HepG2 (cell line): ENCODE data around the gene KLHDC1. TPM values are rescaled to one million over a fixed set of nuclear protein-coding genes. Genes with fewer than 3 reads are reported as not detected.

ENCODE experiments used
- ADNP ChIP-seq: sonication (generic); formaldehyde crosslinking; IDR thresholded peaks from 2 replicates; pipeline ENCODE4 v1.4.0; 2020; ENCODE audit warnings: missing genetic modification reagents
- ARID2 ChIP-seq: sonication (generic); formaldehyde crosslinking; IDR thresholded peaks from 2 replicates; pipeline ENCODE4 v1.8.1; 2022; ENCODE audit warnings: mild to moderate bottlenecking, missing genetic modification reagents, borderline replicate concordance
- BRF2 ChIP-seq: sonication (generic); formaldehyde crosslinking; IDR thresholded peaks from 2 replicates; pipeline ENCODE4 v1.8.1; 2022; ENCODE audit warnings: mild to moderate bottlenecking, missing genetic modification reagents
- CREBL2 ChIP-seq: sonication (generic); formaldehyde crosslinking; IDR thresholded peaks from 2 replicates; pipeline ENCODE4 v1.8.1; 2023; ENCODE audit warnings: missing genetic modification reagents, mild to moderate bottlenecking, borderline replicate concordance
- FOXA1 ChIP-seq, 2 experiments: fragments of 450-650 bp in 1 of 2; sonication (generic) in 1 of 2; formaldehyde crosslinking in 1 of 2; IDR thresholded peaks; 2 replicates each; pipeline versions ENCODE4 v1.4.0 to v1.6.1; 2016 to 2020; ENCODE audit warnings: missing genetic modification reagents in 1 of 2
- KLF6 ChIP-seq: IDR thresholded peaks from 2 replicates; pipeline ENCODE4 v1.8.0; 2016; ENCODE audit warnings: missing biosample characterization, missing genetic modification reagents
- MATR3 ChIP-seq: sonication (generic); formaldehyde crosslinking; IDR thresholded peaks from 2 replicates; pipeline ENCODE4 v1.4.0; 2020; ENCODE audit warnings: missing genetic modification reagents
- MEF2D ChIP-seq: sonication (generic); formaldehyde crosslinking; IDR thresholded peaks from 2 replicates; pipeline ENCODE4 v1.5.1; 2020; ENCODE audit warnings: mild to moderate bottlenecking, missing genetic modification reagents
- NBN ChIP-seq: fragments of 450-650 bp; conservative IDR thresholded peaks from 2 replicates; pipeline ENCODE4 v1.6.1; 2017
- POLR2A ChIP-seq, 2 experiments: IDR thresholded peaks; 2 replicates each; pipeline ENCODE4 v1.6.1; 2011; ENCODE audit warnings: low read depth in 2 of 2, low read length in 2 of 2, mild to moderate bottlenecking in 1 of 2, moderate library complexity in 1 of 2; ENCODE audit not compliant: insufficient read depth in 1 of 2
- RNF219 ChIP-seq: sonication (generic); formaldehyde crosslinking; IDR thresholded peaks from 2 replicates; pipeline ENCODE4 v1.5.0; 2020; ENCODE audit warnings: mild to moderate bottlenecking, missing genetic modification reagents
- SOX6 ChIP-seq, 2 experiments: fragments of 450-650 bp in 1 of 2; sonication (generic) in 1 of 2; formaldehyde crosslinking in 1 of 2; IDR thresholded peaks; 2 replicates each; pipeline versions ENCODE4 v1.4.0 to v1.6.1; 2017 to 2020; ENCODE audit warnings: antibody characterized with exemption in 1 of 2, mild to moderate bottlenecking in 1 of 2, missing genetic modification reagents in 1 of 2
- TAF1 ChIP-seq: sonication (generic); formaldehyde crosslinking; IDR thresholded peaks from 2 replicates; pipeline ENCODE4 v1.4.0; 2020; ENCODE audit warnings: missing genetic modification reagents
- TCF7 ChIP-seq: sonication (generic); IDR thresholded peaks from 2 replicates; pipeline ENCODE4 v1.6.1; 2016; ENCODE audit warnings: antibody characterized with exemption, low read depth
- TEAD3 ChIP-seq: optimal IDR thresholded peaks from 2 replicates; pipeline ENCODE3; 2016; ENCODE audit warnings: borderline replicate concordance
- ZBTB49 ChIP-seq: sonication (generic); formaldehyde crosslinking; IDR thresholded peaks from 2 replicates; pipeline ENCODE4 v1.4.0; 2020; ENCODE audit warnings: missing genetic modification reagents, borderline replicate concordance
- ZMYM2 ChIP-seq: sonication (generic); formaldehyde crosslinking; IDR thresholded peaks from 2 replicates; pipeline ENCODE4 v1.8.0; 2022; ENCODE audit warnings: mild to moderate bottlenecking, missing genetic modification reagents
- ZNF451 ChIP-seq: sonication (generic); formaldehyde crosslinking; IDR thresholded peaks from 2 replicates; pipeline ENCODE4 v1.5.0; 2020; ENCODE audit warnings: mild to moderate bottlenecking, missing genetic modification reagents
- ZNF549 ChIP-seq: sonication (generic); formaldehyde crosslinking; IDR thresholded peaks from 2 replicates; pipeline ENCODE4 v1.5.0; 2020; ENCODE audit warnings: missing genetic modification reagents
- ZNF558 ChIP-seq: sonication (generic); formaldehyde crosslinking; IDR thresholded peaks from 2 replicates; pipeline ENCODE4 v1.9.0; 2022; ENCODE audit warnings: mild to moderate bottlenecking, missing genetic modification reagents, borderline replicate concordance
- ZNF605 ChIP-seq: sonication (generic); formaldehyde crosslinking; IDR thresholded peaks from 2 replicates; pipeline ENCODE4 v1.8.0; 2022; ENCODE audit warnings: mild to moderate bottlenecking, missing genetic modification reagents
- ZNF678 ChIP-seq: sonication (generic); formaldehyde crosslinking; IDR thresholded peaks from 2 replicates; pipeline ENCODE4 v1.4.0; 2020; ENCODE audit warnings: mild to moderate bottlenecking, missing genetic modification reagents
- ZNF772 ChIP-seq: sonication (generic); formaldehyde crosslinking; IDR thresholded peaks from 2 replicates; pipeline ENCODE4 v1.5.0; 2020; ENCODE audit warnings: mild to moderate bottlenecking, missing genetic modification reagents
- ZNF773 ChIP-seq: sonication (generic); formaldehyde crosslinking; IDR thresholded peaks from 2 replicates; pipeline ENCODE4 v1.4.0; 2020; ENCODE audit warnings: missing genetic modification reagents, borderline replicate concordance
- ZNF841 ChIP-seq: sonication (generic); formaldehyde crosslinking; IDR thresholded peaks from 2 replicates; pipeline ENCODE4 v1.8.1; 2023; ENCODE audit warnings: missing genetic modification reagents, borderline replicate concordance
- ZNF891 ChIP-seq: sonication (generic); formaldehyde crosslinking; IDR thresholded peaks from 2 replicates; pipeline ENCODE4 v1.5.0; 2020; ENCODE audit warnings: mild to moderate bottlenecking, missing genetic modification reagents
- polyA plus RNA-seq, 8 experiments: library from polyadenylated mRNA; depleted of rRNA in 3 of 8; stranded (reverse) in 7 of 8; unstranded in 1 of 8; fragments of >200 nt; fragmentation: Illumina TruSeq in 4 of 8; extraction: Trizol in 4 of 8; gene quantifications; 2 replicates each; pipeline versions ENCODE4 v1.2.1 to v1.2.3, GENCODE V29; 2011 to 2016; ENCODE audit warnings: low read depth in 4 of 8, missing spikeins in 1 of 8, mixed read lengths in 1 of 8; ENCODE audit not compliant: insufficient read depth in 1 of 8
- total RNA-seq, 5 experiments: library from RNA; depleted of rRNA; stranded (reverse); fragments of >200 nt; fragmentation: Illumina TruSeq; extraction: Trizol; gene quantifications; 2 replicates each; pipeline ENCODE4 v1.2.3, GENCODE V29; 2016; ENCODE audit warnings: low read depth in 1 of 5

KLHDC1 gene
- total and polyA plus RNA-seq, 2 of the 13 experiments (the other 11 are each of a cell fraction or from before 2014, with no cell fraction given), result 0.11 TPM; not detected in 1

GRCh38 chr14:49687942-49688700 is 4.8 kb upstream of the KLHDC1 start, which contains the start of gene POLE2 (continued):
- TF ChIP-seq ARID2 (0 out of 2 replicates have a peak, but pooled peaks have one; percentile 27), SOX6 (IDR thresholded peaks at IDR 0.05) (no peak), SOX6 (CRISPR knock-in tag; IDR thresholded peaks at IDR 0.05) (peak; percentile 51), MATR3 (CRISPR knock-in tag) (no peak), ZNF841 (no peak), RNF219 (CRISPR knock-in tag) (no peak), ZNF558 (0 out of 2 replicates have a peak, but pooled peaks have one; percentile 75), NBN (no peak), ZNF549 (no peak), CREBL2 (0 out of 2 replicates have a peak, but pooled peaks have one; percentile 17), ZNF772 (CRISPR knock-in tag) (peak; percentile 76), FOXA1 (IDR thresholded peaks at IDR 0.05) (no peak), FOXA1 (CRISPR knock-in tag; IDR thresholded peaks at IDR 0.05) (no peak), TCF7 (no peak), TAF1 (CRISPR knock-in tag) (peak; percentile 87), ZNF451 (CRISPR knock-in tag) (peak; percentile 77; the same call in 1 of the 2 replicates), KLF6 (CRISPR knock-in tag) (peak; percentile 61), ZNF605 (CRISPR knock-in tag) (peak; percentile 68; the same call in 1 of the 2 replicates), TEAD3 (CRISPR knock-in tag) (peak; percentile 43), MEF2D (CRISPR knock-in tag) (no peak), ZNF891 (CRISPR knock-in tag) (peak; percentile 78; the same call in 1 of the 2 replicates), POLR2A (IDR thresholded peaks at IDR 0.05; ENCODE audit: insufficient read depth in 1 of 2, low read depth in 2 of 2, low read length in 2 of 2) (peak; percentile 79 to 82; a peak in 3 of 4 replicates), BRF2 (CRISPR knock-in tag) (peak; percentile 62; the same call in 1 of the 2 replicates), ZMYM2 (CRISPR knock-in tag) (no peak), ADNP (no peak), ZNF678 (no peak), ZNF773 (CRISPR knock-in tag) (peak; percentile 43; the same call in 1 of the 2 replicates), ZBTB49 (CRISPR knock-in tag) (no peak)
